Smooth muscle cell (in vitro differentiated cells): ENCODE measurements around the gene LYRM4. TPM values are rescaled to one million over a fixed set of nuclear protein-coding genes. Genes with fewer than 3 reads are reported as not detected.

Experiments
- DNase-seq: peaks from one replicate; lab custom pipeline; 2025; ENCODE audit not compliant: unreplicated experiment; lab: John Stamatoyannopoulos, UW
- H2AFZ ChIP-seq: fragments of 200-600 bp; sonication (generic); 2 replicates; pipeline ENCODE4 v1.6.0; 2016; ENCODE audit warnings: antibody characterized with exemption, low read depth, mild to moderate bottlenecking
- H3F3A ChIP-seq: fragments of 200-600 bp; sonication (generic); 2 replicates; pipeline ENCODE4 v1.6.0; 2017; ENCODE audit warnings: antibody characterized with exemption, low read depth
- H3K27ac ChIP-seq: fragments of 200-600 bp; sonication (generic); 2 replicates; pipeline ENCODE4 v1.5.1; 2016; ENCODE audit warnings: low read depth, mild to moderate bottlenecking
- H3K27me3 ChIP-seq: fragments of 200-600 bp; sonication (generic); 2 replicates; pipeline ENCODE4 v1.6.1; 2016; ENCODE audit warnings: low read depth, mild to moderate bottlenecking
- H3K36me3 ChIP-seq: fragments of 200-600 bp; sonication (generic); 2 replicates; pipeline ENCODE4 v1.5.1; 2016; ENCODE audit warnings: low read depth
- H3K4me1 ChIP-seq: fragments of 200-600 bp; sonication (generic); 2 replicates; pipeline ENCODE4 v1.5.1; 2016; ENCODE audit warnings: low read depth
- H3K4me2 ChIP-seq: fragments of 200-600 bp; sonication (generic); 2 replicates; pipeline ENCODE4 v1.6.0; 2016; ENCODE audit warnings: mild to moderate bottlenecking
- H3K4me3 ChIP-seq: fragments of 200-600 bp; sonication (generic); 2 replicates; pipeline ENCODE4 v1.5.1; 2016; ENCODE audit warnings: mild to moderate bottlenecking
- H3K79me2 ChIP-seq: fragments of 200-600 bp; sonication (generic); 2 replicates; pipeline ENCODE4 v1.6.0; 2016; ENCODE audit warnings: low read depth, mild to moderate bottlenecking
- H3K9ac ChIP-seq: fragments of 200-600 bp; sonication (generic); 2 replicates; pipeline ENCODE4 v1.6.0; 2016; ENCODE audit warnings: low read depth
- H3K9me3 ChIP-seq: fragments of 200-600 bp; sonication (generic); replicated peaks from 2 replicates; pipeline ENCODE4 v1.5.1; 2016; ENCODE audit warnings: low read depth
- H4K20me1 ChIP-seq: fragments of 200-600 bp; sonication (generic); 2 replicates; pipeline ENCODE4 v1.6.0; 2016; ENCODE audit warnings: low read depth
- CTCF ChIP-seq: fragments of 200-600 bp; sonication (generic); IDR thresholded peaks from 2 replicates; pipeline ENCODE4 v1.5.1; 2017; ENCODE audit warnings: borderline replicate concordance, mild to moderate bottlenecking, antibody characterized with exemption; ENCODE audit not compliant: insufficient read depth, poor library complexity, severe bottlenecking
- WGBS: methylation state at CpG from one replicate; pipeline ENCODE4 v1.1.7; 2016; ENCODE audit warnings: low lambda C conversion rate; 5-methylcytosine and 5-hydroxymethylcytosine counted together
- polyA plus RNA-seq: library from polyadenylated mRNA; unstranded; fragments of >200 nt; fragmentation: Nextera tagmentation; extraction: Ambion mirVana; gene quantifications from 2 replicates; pipeline ENCODE4 v1.2.1, GENCODE V29; 2016
- total RNA-seq: library from RNA; depleted of rRNA; stranded (reverse); fragments of >200 nt; gene quantifications from 2 replicates; pipeline ENCODE4 v1.2.3, GENCODE V29; 2014

The LYRM4 gene
- total and polyA plus RNA-seq, 2 experiments from 2014 or later, result 26.1 to 27.1 TPM

- Histone ChIP-seq H3K9ac (no peak overlapping the region), H3K9me3 (no peaks in the 10 kb centered on the region), H3K27me3 (peaks cover 10% of the 10 kb centered on the region), H3K4me3 (peak overlapping the region; percentile 66), H3K4me2 (peak overlapping the region; percentile 96), H3K79me2 (no peaks in the 10 kb centered on the region), H3K4me1 (peaks cover 9% of the 10 kb centered on the region), H2AFZ (peak overlapping the region; percentile 88), H3F3A (peaks cover 13% of the 10 kb centered on the region), H3K36me3 (no peaks in the 10 kb centered on the region), H4K20me1 (no peaks in the 10 kb centered on the region), H3K27ac (no peak overlapping the region)
- TF ChIP-seq CTCF, result no peak
- DNase-seq, result peak; percentile 51
- 2% methylated on average over 61 of the region's 74 CpGs for WGBS
These were observed 175.0 kb downstream of the LYRM4 start for GRCh38 chr6:5085648-5086293.

DNA sequence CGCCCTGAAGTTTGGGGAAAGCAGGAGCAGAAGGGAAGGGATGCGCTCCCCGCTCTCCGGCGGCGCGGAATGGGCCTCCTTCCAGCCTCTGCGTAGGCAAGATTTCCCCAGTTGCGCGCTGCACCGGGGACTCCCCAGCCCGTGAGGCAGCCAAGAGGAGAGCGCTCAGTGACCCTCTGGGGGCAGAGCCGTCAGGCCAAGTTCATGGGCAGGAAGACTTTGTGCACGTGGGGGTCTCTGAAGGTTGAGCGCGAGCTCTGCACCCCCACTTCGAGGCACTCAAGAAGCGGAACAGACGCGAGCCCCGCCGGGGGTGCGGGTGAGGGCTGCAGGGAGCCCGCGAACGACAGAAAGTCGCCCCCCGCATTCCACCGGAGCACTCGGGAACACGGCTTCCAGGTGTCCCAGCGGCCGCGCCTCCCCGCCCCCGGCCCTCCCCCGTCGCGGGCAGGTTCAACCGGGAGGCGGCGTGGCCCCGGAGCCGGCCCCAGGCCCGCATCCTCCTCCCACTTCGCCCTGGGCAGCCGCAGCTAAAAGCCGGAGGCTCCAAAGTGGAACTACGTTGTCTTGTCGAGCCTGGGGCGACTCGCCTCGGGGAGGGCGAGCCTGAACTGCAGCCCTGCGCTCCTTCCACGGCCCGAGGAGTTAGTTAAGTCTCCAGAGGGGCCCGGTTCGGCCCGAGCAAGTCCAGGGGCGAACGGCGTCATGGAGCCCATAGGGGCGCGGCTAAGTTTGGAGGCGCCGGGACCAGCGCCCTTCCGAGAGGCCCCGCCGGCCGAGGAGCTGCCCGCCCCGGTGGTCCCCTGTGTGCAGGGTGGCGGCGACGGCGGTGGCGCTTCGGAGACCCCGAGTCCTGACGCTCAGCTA is 175.7 kb downstream of the LYRM4 start, which contains the start of gene PPP1R3G:
PPP1R3G (plus strand) TSS at position 561 of the 867 bp plus-strand sequence; CDS start at position 706, 145 bp downstream.
- Histone ChIP-seq H3F3A (peaks cover 13% of the 10 kb centered on the region), H3K9ac (no peak within 1 kb of the TSS), H4K20me1 (no peaks in the 10 kb centered on the region), H2AFZ (peak within 1 kb of the TSS; percentile 88), H3K4me3 (peak within 1 kb of the TSS; percentile 66), H3K36me3 (no peaks in the 10 kb centered on the region), H3K9me3 (no peaks in the 10 kb centered on the region), H3K27me3 (peaks cover 10% of the 10 kb centered on the region), H3K4me1 (peaks cover 9% of the 10 kb centered on the region), H3K79me2 (no peaks in the 10 kb centered on the region), H3K4me2 (peak within 1 kb of the TSS; percentile 96), H3K27ac (no peak within 1 kb of the TSS)
- no peak for TF ChIP-seq CTCF
- DNase-seq, result peak; percentile 57
- WGBS, result under 1% methylated on average over 68 of the region's 83 CpGs

DNA sequence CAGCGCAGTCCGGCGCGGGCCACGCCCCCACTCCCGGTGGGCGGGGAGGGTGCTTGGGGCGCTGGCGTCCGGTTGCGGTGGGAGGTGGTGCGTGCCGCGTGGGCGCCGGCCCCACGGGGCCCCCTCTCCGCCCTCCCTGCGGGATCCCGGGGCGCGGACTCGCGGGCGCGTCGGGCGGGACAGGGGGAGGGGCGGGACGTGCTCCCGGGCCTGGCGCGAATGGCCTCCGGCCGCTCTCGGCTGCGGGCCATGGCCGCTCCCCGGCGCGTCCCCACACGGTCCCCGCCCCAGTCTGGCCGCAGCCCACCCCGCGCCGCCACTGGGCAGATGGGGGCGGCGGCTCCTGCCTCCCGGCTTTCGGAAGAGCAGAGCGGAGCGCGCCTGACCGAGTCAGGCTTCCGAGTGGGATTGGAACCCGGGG is 176.4 kb downstream of the LYRM4 start:
- H2AFZ ChIP-seq, result peak overlapping the region; percentile 88
- 4% methylated on average over 14 of the region's 57 CpGs for WGBS
- no peak for TF ChIP-seq CTCF
- no peaks in the 10 kb centered on the region for H3K79me2 ChIP-seq
- peaks cover 9% of the 10 kb centered on the region for H3K4me1 ChIP-seq
- H3K4me2 ChIP-seq, result peak overlapping the region; percentile 96
- H3K36me3 ChIP-seq, result no peaks in the 10 kb centered on the region
- DNase-seq, result no peak
- H3K27me3 ChIP-seq, result peaks cover 10% of the 10 kb centered on the region
- peaks cover 13% of the 10 kb centered on the region for H3F3A ChIP-seq
- H3K9me3 ChIP-seq, result no peaks in the 10 kb centered on the region
- H3K9ac ChIP-seq, result no peak overlapping the region
- H4K20me1 ChIP-seq, result no peaks in the 10 kb centered on the region
- no peak overlapping the region for H3K27ac ChIP-seq
- H3K4me3 ChIP-seq, result peak overlapping the region; percentile 66
